Gastroesophageal sphincter (tissue), 3 donors: ENCODE measurements around the gene ERCC2.

ENCODE experiments used
- EP300 ChIP-seq: sonication (generic); formaldehyde crosslinking; IDR thresholded peaks from one replicate; pipeline ENCODE4 v1.6.1; 2017; ENCODE audit warnings: antibody characterized with exemption, mild to moderate bottlenecking
- POLR2A ChIP-seq, 2 donors: fragments of 450-650 bp; IDR thresholded peaks; one replicate each; pipeline ENCODE4 v1.6.1; 2017; ENCODE audit warnings: antibody characterized with exemption in 2 of 2, mild to moderate bottlenecking in 2 of 2, moderate library complexity in 1 of 2
- POLR2AphosphoS5 ChIP-seq: sonication (generic); formaldehyde crosslinking; IDR thresholded peaks from one replicate; pipeline ENCODE4 v1.6.1; 2017; ENCODE audit warnings: antibody characterized with exemption
- TF ChIP-seq, protein P1 (sequence below), 4 experiments: fragments of 200-600 bp in 2 of 4; fragments of 450-650 bp in 2 of 4; sonication (generic) in 1 of 4; IDR thresholded peaks; one replicate each; pipeline ENCODE4 v1.5.1; 2017 to 2019; ENCODE audit warnings: antibody characterized with exemption in 4 of 4, mild to moderate bottlenecking in 2 of 4, moderate library complexity in 2 of 4

DNA sequence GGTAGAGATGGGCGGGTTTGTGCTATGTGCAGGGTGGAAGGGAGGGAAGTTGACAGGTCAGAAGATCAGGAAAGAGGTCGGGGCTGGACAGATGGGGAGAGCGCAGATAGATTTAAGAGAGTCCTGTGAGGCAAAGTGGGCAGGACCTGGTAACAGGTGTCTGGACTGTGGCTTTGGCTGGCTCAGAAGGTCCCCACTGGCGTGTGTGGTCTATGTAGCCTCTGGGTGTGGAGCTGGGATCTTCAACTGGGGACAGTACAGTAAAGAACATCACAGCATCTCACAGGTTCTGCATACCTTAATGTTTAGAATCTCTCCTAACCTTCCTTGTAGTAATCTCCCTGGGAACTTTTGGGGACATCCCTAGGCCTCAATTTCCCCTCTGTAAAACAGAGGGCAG, 65.4 kb downstream of the ERCC2 start:
- TF ChIP-seq, protein P1, sequence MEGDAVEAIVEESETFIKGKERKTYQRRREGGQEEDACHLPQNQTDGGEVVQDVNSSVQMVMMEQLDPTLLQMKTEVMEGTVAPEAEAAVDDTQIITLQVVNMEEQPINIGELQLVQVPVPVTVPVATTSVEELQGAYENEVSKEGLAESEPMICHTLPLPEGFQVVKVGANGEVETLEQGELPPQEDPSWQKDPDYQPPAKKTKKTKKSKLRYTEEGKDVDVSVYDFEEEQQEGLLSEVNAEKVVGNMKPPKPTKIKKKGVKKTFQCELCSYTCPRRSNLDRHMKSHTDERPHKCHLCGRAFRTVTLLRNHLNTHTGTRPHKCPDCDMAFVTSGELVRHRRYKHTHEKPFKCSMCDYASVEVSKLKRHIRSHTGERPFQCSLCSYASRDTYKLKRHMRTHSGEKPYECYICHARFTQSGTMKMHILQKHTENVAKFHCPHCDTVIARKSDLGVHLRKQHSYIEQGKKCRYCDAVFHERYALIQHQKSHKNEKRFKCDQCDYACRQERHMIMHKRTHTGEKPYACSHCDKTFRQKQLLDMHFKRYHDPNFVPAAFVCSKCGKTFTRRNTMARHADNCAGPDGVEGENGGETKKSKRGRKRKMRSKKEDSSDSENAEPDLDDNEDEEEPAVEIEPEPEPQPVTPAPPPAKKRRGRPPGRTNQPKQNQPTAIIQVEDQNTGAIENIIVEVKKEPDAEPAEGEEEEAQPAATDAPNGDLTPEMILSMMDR (IDR thresholded peaks at IDR 0.05) = no peak
- no peak for TF ChIP-seq POLR2A (IDR thresholded peaks at IDR 0.05)
- TF ChIP-seq POLR2AphosphoS5 = no peak
- no peak for TF ChIP-seq EP300
